OCI-LY1 (cell line): Measurements from ENCODE around the gene LIMK2.
"Not testable (repeated sequence)": the region's sequence is repeated elsewhere in the genome, so short reads cannot be mapped to it uniquely, and the experiment has no call there.

Source experiments
- H2AFZ ChIP-seq: fragments of 200-600 bp; sonication (generic), shearing (Covaris generic); 2 replicates; pipeline ENCODE4 v1.6.0; 2014; ENCODE audit warnings: antibody characterized with exemption, mild to moderate bottlenecking, low read length
- H3F3A ChIP-seq: fragments of 200-600 bp; sonication (generic), shearing (Covaris generic); 2 replicates; pipeline ENCODE4 v1.6.0; 2014; ENCODE audit warnings: mild to moderate bottlenecking, antibody characterized with exemption, low read length, moderate library complexity; ENCODE audit not compliant: insufficient read depth
- H3K27ac ChIP-seq: fragments of 200-600 bp; sonication (generic); 2 replicates; pipeline ENCODE4 v1.5.1; 2014; ENCODE audit warnings: low read length, mixed run types, mild to moderate bottlenecking, low read depth; ENCODE audit not compliant: poor library complexity, severe bottlenecking
- H3K27me3 ChIP-seq: fragments of 200-600 bp; sonication (generic); 2 replicates; pipeline ENCODE4 v1.6.0; 2014; ENCODE audit warnings: antibody characterized with exemption, mild to moderate bottlenecking, low read length, moderate library complexity; ENCODE audit not compliant: insufficient read depth
- H3K36me3 ChIP-seq: fragments of 200-600 bp; sonication (generic); 2 replicates; pipeline ENCODE4 v1.6.1; 2014; ENCODE audit warnings: mild to moderate bottlenecking, antibody characterized with exemption, low read length, moderate library complexity, mixed read lengths; ENCODE audit not compliant: insufficient read depth
- H3K4me1 ChIP-seq: fragments of 200-600 bp; sonication (generic); 2 replicates; pipeline ENCODE4 v1.5.1; 2014; ENCODE audit warnings: mild to moderate bottlenecking, low read length, moderate library complexity; ENCODE audit not compliant: insufficient read depth, severe bottlenecking
- H3K4me2 ChIP-seq: fragments of 200-600 bp; sonication (generic), shearing (Covaris generic); 2 replicates; pipeline ENCODE4 v1.6.1; 2014; ENCODE audit warnings: low read length
- H3K4me3 ChIP-seq: fragments of 200-600 bp; sonication (generic); 2 replicates; pipeline ENCODE4 v1.5.1; 2014; ENCODE audit warnings: low read length, low read depth, mild to moderate bottlenecking, mixed read lengths; ENCODE audit not compliant: poor library complexity, severe bottlenecking
- H3K79me2 ChIP-seq: fragments of 200-600 bp; shearing (Covaris generic); 2 replicates; pipeline ENCODE4 v1.6.1; 2016; ENCODE audit warnings: mixed run types, low read length, mixed read lengths; ENCODE audit not compliant: insufficient read depth
- H3K9ac ChIP-seq: fragments of 200-600 bp; sonication (generic), shearing (Covaris generic); 2 replicates; pipeline ENCODE4 v1.6.1; 2014; ENCODE audit warnings: mild to moderate bottlenecking, low read length, mixed read lengths
- H3K9me2 ChIP-seq: fragments of 200-600 bp; sonication (generic), shearing (Covaris generic); 2 replicates; pipeline ENCODE4 v1.6.1; 2014; ENCODE audit warnings: low read depth, mild to moderate bottlenecking, low read length, mixed read lengths
- H3K9me3 ChIP-seq: fragments of 200-600 bp; shearing (Covaris generic); 2 replicates; pipeline ENCODE4 v1.6.1; 2014; ENCODE audit warnings: low read length, mixed read lengths
- H4K20me1 ChIP-seq: fragments of 200-600 bp; sonication (generic), shearing (Covaris generic); 2 replicates; pipeline ENCODE4 v1.6.0; 2016; ENCODE audit warnings: mild to moderate bottlenecking, low read length; ENCODE audit not compliant: insufficient read depth
- CTCF ChIP-seq: fragments of 200-600 bp; sonication (generic), shearing (Covaris generic); IDR thresholded peaks from 2 replicates; pipeline ENCODE4 v1.5.1; 2017; ENCODE audit warnings: mild to moderate bottlenecking, antibody characterized with exemption, low read length, moderate library complexity, mixed read lengths
- EZH2 ChIP-seq: fragments of 200-600 bp; sonication (generic), shearing (Covaris generic); IDR thresholded peaks from 2 replicates; pipeline ENCODE4 v1.8.0; 2017; ENCODE audit warnings: borderline replicate concordance, mixed run types, mild to moderate bottlenecking, antibody characterized with exemption, low read length, moderate library complexity, mixed read lengths

Gene LIMK2

GRCh38 chr22:31199187-31199586, 12.9 kb upstream of the LIMK2 start:
- Histone ChIP-seq H4K20me1 (no peaks in the 10 kb centered on the region), H3K9me2 (no peaks in the 10 kb centered on the region), H3K4me1 (no peaks in the 10 kb centered on the region), H3K79me2 (no peaks in the 10 kb centered on the region), H3K9me3 (no peaks in the 10 kb centered on the region), H3K4me2 (no peak overlapping the region), H3K36me3 (peaks cover 15% of the 10 kb centered on the region; the same call in 1 of the 2 replicates), H3K9ac (no peak overlapping the region), H3K27me3 (no peaks in the 10 kb centered on the region), H3F3A (no peaks in the 10 kb centered on the region), H3K27ac (no peak overlapping the region), H3K4me3 (no peak overlapping the region), H2AFZ (no peak overlapping the region)
- TF ChIP-seq EZH2, result no peak

- not testable (repeated sequence) for H3K27me3 ChIP-seq, H3K9me3 ChIP-seq, H3K9ac ChIP-seq, H3K4me2 ChIP-seq, H3K27ac ChIP-seq, H2AFZ ChIP-seq, H3K4me3 ChIP-seq, H3K9me2 ChIP-seq, H3K79me2 ChIP-seq, H3K4me1 ChIP-seq, H3F3A ChIP-seq, H4K20me1 ChIP-seq
- peaks cover 10% of the 10 kb centered on the region; the same call in 1 of the 2 replicates for H3K36me3 ChIP-seq
Measured at GRCh38 chr22:31204352-31204984, 7.6 kb upstream of the LIMK2 start.

GRCh38 chr22:31205059-31205458, 7.0 kb upstream of the LIMK2 start:
- H3K36me3 ChIP-seq, result peaks cover 10% of the 10 kb centered on the region; the same call in 1 of the 2 replicates
- H4K20me1 ChIP-seq, H3K9me2 ChIP-seq, H3K4me2 ChIP-seq, H3K4me1 ChIP-seq, H3K9ac ChIP-seq, H3K27ac ChIP-seq, H3F3A ChIP-seq, H3K4me3 ChIP-seq, H3K79me2 ChIP-seq, H3K27me3 ChIP-seq, H2AFZ ChIP-seq, H3K9me3 ChIP-seq: not testable (repeated sequence)

GRCh38 chr22:31206460-31206859, 5.6 kb upstream of the LIMK2 start:
- H3K27ac ChIP-seq, H4K20me1 ChIP-seq: not testable (repeated sequence)

GRCh38 chr22:31206896-31207687, 5.0 kb upstream of the LIMK2 start:
- Histone ChIP-seq H3F3A (no peaks in the 10 kb centered on the region), H3K9ac (no peak overlapping the region), H3K27me3 (no peaks in the 10 kb centered on the region), H3K4me1 (peaks cover 15% of the 10 kb centered on the region), H3K36me3 (peaks cover 5% of the 10 kb centered on the region; the same call in 1 of the 2 replicates), H3K9me3 (no peaks in the 10 kb centered on the region), H3K9me2 (no peaks in the 10 kb centered on the region), H3K4me3 (no peak overlapping the region), H4K20me1 (no peaks in the 10 kb centered on the region), H2AFZ (no peak overlapping the region), H3K27ac (no peak overlapping the region), H3K79me2 (no peaks in the 10 kb centered on the region), H3K4me2 (no peak overlapping the region)
- TF ChIP-seq EZH2 (no peak), CTCF (no peak)

More at GRCh38 chr22:31206460-31206859, 5.6 kb upstream of the LIMK2 start:
- not testable (repeated sequence) for H3F3A ChIP-seq, H3K9ac ChIP-seq, H2AFZ ChIP-seq, H3K9me3 ChIP-seq, H3K4me2 ChIP-seq, H3K27me3 ChIP-seq, H3K4me3 ChIP-seq, H3K9me2 ChIP-seq, H3K79me2 ChIP-seq
- Histone ChIP-seq H3K4me1 (peaks cover 10% of the 10 kb centered on the region), H3K36me3 (peaks cover 10% of the 10 kb centered on the region; the same call in 1 of the 2 replicates)
